HepG2 (cell line): Measurements from ENCODE around the gene CENPL. TPM values are rescaled to one million over a fixed set of nuclear protein-coding genes. Genes with fewer than 3 reads are reported as not detected.

Experiments used
- GATAD2A ChIP-seq: IDR thresholded peaks from 2 replicates; pipeline ENCODE4 v1.6.1; 2016
- MYC ChIP-seq: sonication (generic); formaldehyde crosslinking; IDR thresholded peaks from 2 replicates; pipeline ENCODE4 v1.9.0; 2021; ENCODE audit warnings: missing genetic modification reagents, borderline replicate concordance
- PHF5A ChIP-seq: IDR thresholded peaks from one replicate; pipeline ENCODE4 v1.6.1; 2018; ENCODE audit warnings: low read depth, missing genetic modification reagents; ENCODE audit not compliant: unreplicated experiment
- RXRA ChIP-seq: sonication (generic); formaldehyde crosslinking; IDR thresholded peaks from 2 replicates; pipeline ENCODE4 v1.5.1; 2020; ENCODE audit warnings: missing genetic modification reagents
- SNRNP70 ChIP-seq: fragments of 200-400 bp; formaldehyde crosslinking; IDR thresholded peaks from 2 replicates; pipeline ENCODE4 v1.6.1; 2017; ENCODE audit warnings: mild to moderate bottlenecking, low read depth, low read length, moderate library complexity
- U2AF1 ChIP-seq: fragments of 200-400 bp; formaldehyde crosslinking; optimal IDR thresholded peaks from 2 replicates; pipeline ENCODE3; 2017; ENCODE audit warnings: mild to moderate bottlenecking, low read depth, low read length
- ZNF766 ChIP-seq: sonication (generic); formaldehyde crosslinking; IDR thresholded peaks from 2 replicates; pipeline ENCODE4 v1.5.0; 2020; ENCODE audit warnings: missing genetic modification reagents, borderline replicate concordance
- ZSCAN12 ChIP-seq: sonication (generic); formaldehyde crosslinking; IDR thresholded peaks from 2 replicates; pipeline ENCODE4 v1.9.0; 2021; ENCODE audit warnings: mild to moderate bottlenecking, missing genetic modification reagents
- polyA plus RNA-seq, 8 experiments: library from polyadenylated mRNA; depleted of rRNA in 3 of 8; stranded (reverse) in 7 of 8; unstranded in 1 of 8; fragments of >200 nt; fragmentation: Illumina TruSeq in 4 of 8; extraction: Trizol in 4 of 8; gene quantifications; 2 replicates each; pipeline versions ENCODE4 v1.2.1 to v1.2.3, GENCODE V29; 2011 to 2016; ENCODE audit warnings: low read depth in 4 of 8, missing spikeins in 1 of 8, mixed read lengths in 1 of 8; ENCODE audit not compliant: insufficient read depth in 1 of 8
- total RNA-seq, 5 experiments: library from RNA; depleted of rRNA; stranded (reverse); fragments of >200 nt; fragmentation: Illumina TruSeq; extraction: Trizol; gene quantifications; 2 replicates each; pipeline ENCODE4 v1.2.3, GENCODE V29; 2016; ENCODE audit warnings: low read depth in 1 of 5
- TF ChIP-seq, protein P1 (sequence below), 2 experiments: fragments of 450-650 bp in 1 of 2; sonication (generic) in 1 of 2; formaldehyde crosslinking in 1 of 2; IDR thresholded peaks; 2 replicates each; pipeline versions ENCODE4 v1.6.1 to v1.8.0; 2016 to 2022; ENCODE audit warnings: antibody characterized with exemption in 1 of 2, mild to moderate bottlenecking in 1 of 2, missing genetic modification reagents in 1 of 2
- TF ChIP-seq, protein P2 (sequence below): IDR thresholded peaks from 2 replicates; pipeline ENCODE4 v1.6.1; 2016; ENCODE audit warnings: mild to moderate bottlenecking, missing biosample characterization, missing genetic modification reagents
- TF ChIP-seq, protein P3 (sequence below): sonication (generic); formaldehyde crosslinking; IDR thresholded peaks from 2 replicates; pipeline ENCODE4 v1.4.0; 2020; ENCODE audit warnings: low read depth, mild to moderate bottlenecking, missing genetic modification reagents
- TF ChIP-seq, protein P4 (sequence below), 2 experiments: IDR thresholded peaks; 2 replicates each; pipeline ENCODE4 v1.6.1; 2011 to 2012; ENCODE audit warnings: low read length in 2 of 2, borderline replicate concordance in 1 of 2, low read depth in 1 of 2, mild to moderate bottlenecking in 1 of 2, moderate library complexity in 1 of 2
- TF ChIP-seq, protein P5 (sequence below): IDR thresholded peaks from 2 replicates; pipeline ENCODE4 v1.6.1; 2016

CENPL gene
- total and polyA plus RNA-seq, 2 of the 13 experiments (the other 11 are each of a cell fraction or from before 2014, with no cell fraction given), result 4.4 to 14.2 TPM

DNA sequence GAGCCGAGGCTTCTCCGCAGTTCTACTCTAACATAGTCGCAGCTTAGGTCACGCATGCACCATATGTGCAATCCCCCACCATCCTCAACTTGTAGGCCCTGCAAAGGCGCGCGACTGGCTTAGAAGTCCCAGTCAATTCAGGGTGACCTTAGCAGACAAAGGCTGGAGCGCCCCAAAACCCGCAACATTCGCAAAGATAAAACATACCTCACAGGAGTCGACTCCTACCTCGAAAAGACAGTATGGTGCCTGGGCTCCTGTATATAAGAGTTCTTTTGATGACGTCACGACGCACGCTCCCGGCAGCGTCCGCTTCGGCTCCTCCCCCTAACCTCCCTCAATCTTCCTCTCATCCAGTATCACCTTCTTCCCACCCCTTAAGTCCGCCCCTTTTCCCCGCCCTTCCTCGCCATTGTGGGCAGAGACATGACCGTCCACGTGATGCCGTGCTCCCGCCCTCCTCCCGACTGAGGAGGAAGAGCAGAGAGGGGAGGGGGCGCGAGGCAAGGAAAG is 43.1 kb upstream of the CENPL start, which contains the start of gene GAS5 (continued):
- TF ChIP-seq, protein P1, sequence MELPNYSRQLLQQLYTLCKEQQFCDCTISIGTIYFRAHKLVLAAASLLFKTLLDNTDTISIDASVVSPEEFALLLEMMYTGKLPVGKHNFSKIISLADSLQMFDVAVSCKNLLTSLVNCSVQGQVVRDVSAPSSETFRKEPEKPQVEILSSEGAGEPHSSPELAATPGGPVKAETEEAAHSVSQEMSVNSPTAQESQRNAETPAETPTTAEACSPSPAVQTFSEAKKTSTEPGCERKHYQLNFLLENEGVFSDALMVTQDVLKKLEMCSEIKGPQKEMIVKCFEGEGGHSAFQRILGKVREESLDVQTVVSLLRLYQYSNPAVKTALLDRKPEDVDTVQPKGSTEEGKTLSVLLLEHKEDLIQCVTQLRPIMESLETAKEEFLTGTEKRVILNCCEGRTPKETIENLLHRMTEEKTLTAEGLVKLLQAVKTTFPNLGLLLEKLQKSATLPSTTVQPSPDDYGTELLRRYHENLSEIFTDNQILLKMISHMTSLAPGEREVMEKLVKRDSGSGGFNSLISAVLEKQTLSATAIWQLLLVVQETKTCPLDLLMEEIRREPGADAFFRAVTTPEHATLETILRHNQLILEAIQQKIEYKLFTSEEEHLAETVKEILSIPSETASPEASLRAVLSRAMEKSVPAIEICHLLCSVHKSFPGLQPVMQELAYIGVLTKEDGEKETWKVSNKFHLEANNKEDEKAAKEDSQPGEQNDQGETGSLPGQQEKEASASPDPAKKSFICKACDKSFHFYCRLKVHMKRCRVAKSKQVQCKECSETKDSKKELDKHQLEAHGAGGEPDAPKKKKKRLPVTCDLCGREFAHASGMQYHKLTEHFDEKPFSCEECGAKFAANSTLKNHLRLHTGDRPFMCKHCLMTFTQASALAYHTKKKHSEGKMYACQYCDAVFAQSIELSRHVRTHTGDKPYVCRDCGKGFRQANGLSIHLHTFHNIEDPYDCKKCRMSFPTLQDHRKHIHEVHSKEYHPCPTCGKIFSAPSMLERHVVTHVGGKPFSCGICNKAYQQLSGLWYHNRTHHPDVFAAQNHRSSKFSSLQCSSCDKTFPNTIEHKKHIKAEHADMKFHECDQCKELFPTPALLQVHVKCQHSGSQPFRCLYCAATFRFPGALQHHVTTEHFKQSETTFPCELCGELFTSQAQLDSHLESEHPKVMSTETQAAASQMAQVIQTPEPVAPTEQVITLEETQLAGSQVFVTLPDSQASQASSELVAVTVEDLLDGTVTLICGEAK (IDR thresholded peaks at IDR 0.05), result no peak
- TF ChIP-seq, protein P1 (CRISPR knock-in tag; IDR thresholded peaks at IDR 0.05), result peak; percentile 56
- TF ChIP-seq, protein P2, sequence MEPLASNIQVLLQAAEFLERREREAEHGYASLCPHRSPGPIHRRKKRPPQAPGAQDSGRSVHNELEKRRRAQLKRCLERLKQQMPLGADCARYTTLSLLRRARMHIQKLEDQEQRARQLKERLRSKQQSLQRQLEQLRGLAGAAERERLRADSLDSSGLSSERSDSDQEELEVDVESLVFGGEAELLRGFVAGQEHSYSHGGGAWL, result no peak
- TF ChIP-seq, protein P3, sequence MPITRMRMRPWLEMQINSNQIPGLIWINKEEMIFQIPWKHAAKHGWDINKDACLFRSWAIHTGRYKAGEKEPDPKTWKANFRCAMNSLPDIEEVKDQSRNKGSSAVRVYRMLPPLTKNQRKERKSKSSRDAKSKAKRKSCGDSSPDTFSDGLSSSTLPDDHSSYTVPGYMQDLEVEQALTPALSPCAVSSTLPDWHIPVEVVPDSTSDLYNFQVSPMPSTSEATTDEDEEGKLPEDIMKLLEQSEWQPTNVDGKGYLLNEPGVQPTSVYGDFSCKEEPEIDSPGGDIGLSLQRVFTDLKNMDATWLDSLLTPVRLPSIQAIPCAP, result 0 out of 2 replicates have a peak, but pooled peaks have one; percentile 45
- TF ChIP-seq ZNF766 (CRISPR knock-in tag), result no peak
- TF ChIP-seq SNRNP70, result no peak
- TF ChIP-seq, protein P4, sequence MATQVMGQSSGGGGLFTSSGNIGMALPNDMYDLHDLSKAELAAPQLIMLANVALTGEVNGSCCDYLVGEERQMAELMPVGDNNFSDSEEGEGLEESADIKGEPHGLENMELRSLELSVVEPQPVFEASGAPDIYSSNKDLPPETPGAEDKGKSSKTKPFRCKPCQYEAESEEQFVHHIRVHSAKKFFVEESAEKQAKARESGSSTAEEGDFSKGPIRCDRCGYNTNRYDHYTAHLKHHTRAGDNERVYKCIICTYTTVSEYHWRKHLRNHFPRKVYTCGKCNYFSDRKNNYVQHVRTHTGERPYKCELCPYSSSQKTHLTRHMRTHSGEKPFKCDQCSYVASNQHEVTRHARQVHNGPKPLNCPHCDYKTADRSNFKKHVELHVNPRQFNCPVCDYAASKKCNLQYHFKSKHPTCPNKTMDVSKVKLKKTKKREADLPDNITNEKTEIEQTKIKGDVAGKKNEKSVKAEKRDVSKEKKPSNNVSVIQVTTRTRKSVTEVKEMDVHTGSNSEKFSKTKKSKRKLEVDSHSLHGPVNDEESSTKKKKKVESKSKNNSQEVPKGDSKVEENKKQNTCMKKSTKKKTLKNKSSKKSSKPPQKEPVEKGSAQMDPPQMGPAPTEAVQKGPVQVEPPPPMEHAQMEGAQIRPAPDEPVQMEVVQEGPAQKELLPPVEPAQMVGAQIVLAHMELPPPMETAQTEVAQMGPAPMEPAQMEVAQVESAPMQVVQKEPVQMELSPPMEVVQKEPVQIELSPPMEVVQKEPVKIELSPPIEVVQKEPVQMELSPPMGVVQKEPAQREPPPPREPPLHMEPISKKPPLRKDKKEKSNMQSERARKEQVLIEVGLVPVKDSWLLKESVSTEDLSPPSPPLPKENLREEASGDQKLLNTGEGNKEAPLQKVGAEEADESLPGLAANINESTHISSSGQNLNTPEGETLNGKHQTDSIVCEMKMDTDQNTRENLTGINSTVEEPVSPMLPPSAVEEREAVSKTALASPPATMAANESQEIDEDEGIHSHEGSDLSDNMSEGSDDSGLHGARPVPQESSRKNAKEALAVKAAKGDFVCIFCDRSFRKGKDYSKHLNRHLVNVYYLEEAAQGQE (IDR thresholded peaks at IDR 0.05; ENCODE audit: borderline replicate concordance in 1 of 2, low read depth in 1 of 2, low read length in 2 of 2), result peak in 1 of 2 experiments; percentile 82; a peak in 1 of 4 replicates
- peak; percentile 85; the same call in 1 of the 2 replicates for TF ChIP-seq ZSCAN12 (CRISPR knock-in tag)
- peak; percentile 22 for TF ChIP-seq GATAD2A (CRISPR knock-in tag)
- peak; percentile 54 for TF ChIP-seq PHF5A (CRISPR knock-in tag)
- no peak for TF ChIP-seq RXRA (CRISPR knock-in tag)
- TF ChIP-seq, protein P5, sequence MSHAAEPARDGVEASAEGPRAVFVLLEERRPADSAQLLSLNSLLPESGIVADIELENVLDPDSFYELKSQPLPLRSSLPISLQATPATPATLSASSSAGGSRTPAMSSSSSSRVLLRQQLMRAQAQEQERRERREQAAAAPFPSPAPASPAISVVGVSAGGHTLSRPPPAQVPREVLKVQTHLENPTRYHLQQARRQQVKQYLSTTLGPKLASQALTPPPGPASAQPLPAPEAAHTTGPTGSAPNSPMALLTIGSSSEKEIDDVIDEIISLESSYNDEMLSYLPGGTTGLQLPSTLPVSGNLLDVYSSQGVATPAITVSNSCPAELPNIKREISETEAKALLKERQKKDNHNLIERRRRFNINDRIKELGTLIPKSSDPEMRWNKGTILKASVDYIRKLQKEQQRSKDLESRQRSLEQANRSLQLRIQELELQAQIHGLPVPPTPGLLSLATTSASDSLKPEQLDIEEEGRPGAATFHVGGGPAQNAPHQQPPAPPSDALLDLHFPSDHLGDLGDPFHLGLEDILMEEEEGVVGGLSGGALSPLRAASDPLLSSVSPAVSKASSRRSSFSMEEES, result peak; percentile 84
- TF ChIP-seq MYC (CRISPR knock-in tag), result peak; percentile 84
- TF ChIP-seq U2AF1, result peak; percentile 86
